ENCODE data around the gene REV3L. TPM values are rescaled to one million over a fixed set of nuclear protein-coding genes. Genes with fewer than 3 reads are reported as not detected.

REV3L gene
- polyA plus RNA-seq, 1 of the 3 experiments (the other 2 are of a cell fraction) = 7.3 TPM

DNA sequence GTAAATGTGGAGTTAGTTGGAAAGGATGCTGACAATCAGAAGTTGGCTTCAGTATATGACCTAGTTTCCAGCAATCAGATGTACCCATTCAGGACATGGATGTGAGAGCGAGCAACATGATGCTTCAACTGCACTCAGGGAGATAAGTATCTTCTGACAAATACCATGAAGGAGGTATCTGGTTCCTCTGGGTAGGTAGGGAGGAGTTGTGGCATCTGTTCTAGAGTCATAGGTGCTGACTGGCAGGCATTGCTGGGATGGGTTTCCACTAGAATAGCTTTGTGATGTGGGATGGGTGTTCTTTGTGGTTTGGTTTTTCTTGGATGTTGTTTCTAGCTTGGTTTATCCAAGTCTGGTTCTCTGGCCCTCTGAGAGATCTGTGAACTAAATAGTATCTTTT is 3.9 kb upstream of the REV3L start:
- no peak overlapping the region for H3K27ac ChIP-seq (ENCODE audit: low read depth in 2 of 2, low read length in 1 of 2)
- no peak for DNase-seq
- no peaks in the 10 kb centered on the region; the same call in 1 of the 2 replicates for H4K20me1 ChIP-seq (ENCODE audit: insufficient read depth)
- no peak overlapping the region for H3K4me3 ChIP-seq (ENCODE audit: low read depth in 2 of 2, low read length in 1 of 2)
- peaks cover 60% of the 10 kb centered on the region for H3K79me2 ChIP-seq (ENCODE audit: insufficient read depth)
- peaks cover 0 to 5% of the 10 kb centered on the region in 2 experiments for H3K36me3 ChIP-seq (replicated peaks in 1 of 2; ENCODE audit: control insufficient read depth in 1 of 2, insufficient read depth in 2 of 2, low read length in 1 of 2)
- H2AFZ ChIP-seq (ENCODE audit: low read depth) = no peak overlapping the region
- POLR2A ChIA-PET = no interaction called here
- CTCF ChIA-PET = no interaction called here
- peaks cover 25% of the 10 kb centered on the region for H3F3A ChIP-seq (replicated peaks; ENCODE audit: insufficient read depth)
- no peaks in the 10 kb centered on the region for H3K9me3 ChIP-seq
- H3K9ac ChIP-seq = no peak overlapping the region
- 100% methylated on average over 1 of the region's 1 CpG for WGBS (ENCODE audit: low lambda C conversion rate)
- no peaks in the 10 kb centered on the region for H3K9me2 ChIP-seq
- H3K4me2 ChIP-seq = no peak overlapping the region
- peaks cover 6 to 9% of the 10 kb centered on the region in 2 experiments; a peak in 2 of 4 replicates for H3K4me1 ChIP-seq (ENCODE audit: control insufficient read depth in 1 of 2, insufficient read depth in 2 of 2, low read depth in 1 of 2, low read length in 1 of 2)
- no peaks in the 10 kb centered on the region for H3K27me3 ChIP-seq (ENCODE audit: insufficient read depth)
- TF ChIP-seq SMC3 (IDR thresholded peaks at IDR 0.05; ENCODE audit: low read depth, low read length) (no peak), RXRA (IDR thresholded peaks at IDR 0.05; ENCODE audit: borderline replicate concordance, low read depth) (no peak), NRF1 (IDR thresholded peaks at IDR 0.05; ENCODE audit: low read depth, low read length) (no peak), TCF12 (IDR thresholded peaks at IDR 0.05) (no peak), ELF1 (IDR thresholded peaks at IDR 0.05) (no peak), RAD21 (IDR thresholded peaks at IDR 0.05; ENCODE audit: low read length) (no peak)
- TF ChIP-seq, protein P1, sequence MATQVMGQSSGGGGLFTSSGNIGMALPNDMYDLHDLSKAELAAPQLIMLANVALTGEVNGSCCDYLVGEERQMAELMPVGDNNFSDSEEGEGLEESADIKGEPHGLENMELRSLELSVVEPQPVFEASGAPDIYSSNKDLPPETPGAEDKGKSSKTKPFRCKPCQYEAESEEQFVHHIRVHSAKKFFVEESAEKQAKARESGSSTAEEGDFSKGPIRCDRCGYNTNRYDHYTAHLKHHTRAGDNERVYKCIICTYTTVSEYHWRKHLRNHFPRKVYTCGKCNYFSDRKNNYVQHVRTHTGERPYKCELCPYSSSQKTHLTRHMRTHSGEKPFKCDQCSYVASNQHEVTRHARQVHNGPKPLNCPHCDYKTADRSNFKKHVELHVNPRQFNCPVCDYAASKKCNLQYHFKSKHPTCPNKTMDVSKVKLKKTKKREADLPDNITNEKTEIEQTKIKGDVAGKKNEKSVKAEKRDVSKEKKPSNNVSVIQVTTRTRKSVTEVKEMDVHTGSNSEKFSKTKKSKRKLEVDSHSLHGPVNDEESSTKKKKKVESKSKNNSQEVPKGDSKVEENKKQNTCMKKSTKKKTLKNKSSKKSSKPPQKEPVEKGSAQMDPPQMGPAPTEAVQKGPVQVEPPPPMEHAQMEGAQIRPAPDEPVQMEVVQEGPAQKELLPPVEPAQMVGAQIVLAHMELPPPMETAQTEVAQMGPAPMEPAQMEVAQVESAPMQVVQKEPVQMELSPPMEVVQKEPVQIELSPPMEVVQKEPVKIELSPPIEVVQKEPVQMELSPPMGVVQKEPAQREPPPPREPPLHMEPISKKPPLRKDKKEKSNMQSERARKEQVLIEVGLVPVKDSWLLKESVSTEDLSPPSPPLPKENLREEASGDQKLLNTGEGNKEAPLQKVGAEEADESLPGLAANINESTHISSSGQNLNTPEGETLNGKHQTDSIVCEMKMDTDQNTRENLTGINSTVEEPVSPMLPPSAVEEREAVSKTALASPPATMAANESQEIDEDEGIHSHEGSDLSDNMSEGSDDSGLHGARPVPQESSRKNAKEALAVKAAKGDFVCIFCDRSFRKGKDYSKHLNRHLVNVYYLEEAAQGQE (IDR thresholded peaks at IDR 0.05; ENCODE audit: low read depth, low read length) = no peak
- TF ChIP-seq, protein P2, sequence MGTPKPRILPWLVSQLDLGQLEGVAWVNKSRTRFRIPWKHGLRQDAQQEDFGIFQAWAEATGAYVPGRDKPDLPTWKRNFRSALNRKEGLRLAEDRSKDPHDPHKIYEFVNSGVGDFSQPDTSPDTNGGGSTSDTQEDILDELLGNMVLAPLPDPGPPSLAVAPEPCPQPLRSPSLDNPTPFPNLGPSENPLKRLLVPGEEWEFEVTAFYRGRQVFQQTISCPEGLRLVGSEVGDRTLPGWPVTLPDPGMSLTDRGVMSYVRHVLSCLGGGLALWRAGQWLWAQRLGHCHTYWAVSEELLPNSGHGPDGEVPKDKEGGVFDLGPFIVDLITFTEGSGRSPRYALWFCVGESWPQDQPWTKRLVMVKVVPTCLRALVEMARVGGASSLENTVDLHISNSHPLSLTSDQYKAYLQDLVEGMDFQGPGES (IDR thresholded peaks at IDR 0.05; ENCODE audit: low read depth, low read length) = no peak
- TF ChIP-seq, protein P3, sequence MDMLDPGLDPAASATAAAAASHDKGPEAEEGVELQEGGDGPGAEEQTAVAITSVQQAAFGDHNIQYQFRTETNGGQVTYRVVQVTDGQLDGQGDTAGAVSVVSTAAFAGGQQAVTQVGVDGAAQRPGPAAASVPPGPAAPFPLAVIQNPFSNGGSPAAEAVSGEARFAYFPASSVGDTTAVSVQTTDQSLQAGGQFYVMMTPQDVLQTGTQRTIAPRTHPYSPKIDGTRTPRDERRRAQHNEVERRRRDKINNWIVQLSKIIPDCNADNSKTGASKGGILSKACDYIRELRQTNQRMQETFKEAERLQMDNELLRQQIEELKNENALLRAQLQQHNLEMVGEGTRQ (IDR thresholded peaks at IDR 0.05; ENCODE audit: borderline replicate concordance, low read depth, low read length) = no peak

DNA sequence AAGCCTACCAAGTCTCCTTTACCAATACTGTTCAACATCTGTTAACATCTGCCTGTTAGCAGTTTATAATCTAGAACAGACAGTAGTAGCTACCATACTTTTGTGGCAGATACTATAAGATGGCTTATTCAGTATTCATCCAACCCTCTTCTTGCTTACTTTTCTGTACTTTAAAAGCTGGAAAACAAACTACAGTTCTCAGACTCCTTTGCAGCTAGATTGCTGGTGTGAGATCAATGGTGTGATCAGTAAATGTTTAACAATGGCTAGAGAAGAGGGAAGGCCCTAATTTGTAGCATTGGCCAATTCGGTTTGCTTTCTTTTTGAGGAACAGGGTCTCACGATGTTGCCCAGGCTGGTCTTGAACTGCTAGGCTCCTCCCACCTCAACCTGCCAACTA is 3.5 kb upstream of the REV3L start:
- peaks cover 0 to 5% of the 10 kb centered on the region in 2 experiments for H3K36me3 ChIP-seq (replicated peaks in 1 of 2; ENCODE audit: control insufficient read depth in 1 of 2, insufficient read depth in 2 of 2, low read length in 1 of 2)
- POLR2A ChIA-PET = no interaction called here
- H2AFZ ChIP-seq (ENCODE audit: low read depth) = no peak overlapping the region
- TF ChIP-seq GATA2 (CRISPR knock-in tag; IDR thresholded peaks at IDR 0.05) = no peak
- TF ChIP-seq JUND (IDR thresholded peaks at IDR 0.05) = no peak
- TF ChIP-seq CHD2 (IDR thresholded peaks at IDR 0.05; ENCODE audit: low read length, partially characterized antibody) = no peak
- H3K27me3 ChIP-seq (ENCODE audit: insufficient read depth) = no peaks in the 10 kb centered on the region
- no peak overlapping the region for H3K27ac ChIP-seq (ENCODE audit: low read depth in 2 of 2, low read length in 1 of 2)
- H3K4me2 ChIP-seq = no peak overlapping the region
- peaks cover 27% of the 10 kb centered on the region for H3F3A ChIP-seq (replicated peaks; ENCODE audit: insufficient read depth)
- CTCF ChIA-PET = no interaction called here
- DNase-seq = no peak
- 93% methylated on average over 2 of the region's 2 CpGs for WGBS (ENCODE audit: low lambda C conversion rate)
- no peak overlapping the region for H3K4me3 ChIP-seq (ENCODE audit: low read depth in 2 of 2, low read length in 1 of 2)
- H3K9me3 ChIP-seq = no peaks in the 10 kb centered on the region
- H3K9me2 ChIP-seq = no peaks in the 10 kb centered on the region
- no peaks in the 10 kb centered on the region; the same call in 1 of the 2 replicates for H4K20me1 ChIP-seq (ENCODE audit: insufficient read depth)
- H3K9ac ChIP-seq = no peak overlapping the region
- peaks cover 6 to 9% of the 10 kb centered on the region in 2 experiments; a peak in 2 of 4 replicates for H3K4me1 ChIP-seq (ENCODE audit: control insufficient read depth in 1 of 2, insufficient read depth in 2 of 2, low read depth in 1 of 2, low read length in 1 of 2)
- peaks cover 65% of the 10 kb centered on the region for H3K79me2 ChIP-seq (ENCODE audit: insufficient read depth)
